MM.1S (cell line): ENCODE measurements around the gene ARMC2.

Experiments
- DNase-seq: peaks from one replicate; pipeline ENCODE4 v3.0.0-alpha.2; 2015
- H2AFZ ChIP-seq: fragments of 300-600 bp; sonication (generic); 2 replicates; pipeline ENCODE4 v1.6.0; 2016; ENCODE audit warnings: antibody characterized with exemption, low read length
- H3F3A ChIP-seq: fragments of 300-600 bp; sonication (generic); 2 replicates; pipeline ENCODE4 v1.6.1; 2016; ENCODE audit warnings: mild to moderate bottlenecking, antibody characterized with exemption, low read length, moderate library complexity, mixed read lengths; ENCODE audit not compliant: insufficient read depth
- H3K27ac ChIP-seq: fragments of 300-600 bp; sonication (generic); 2 replicates; pipeline ENCODE4 v1.5.1; 2016; ENCODE audit warnings: mild to moderate bottlenecking, low read length
- H3K27me3 ChIP-seq: fragments of 300-600 bp; sonication (generic); replicated peaks from 2 replicates; pipeline ENCODE4 v1.6.0; 2016; ENCODE audit warnings: low read length; ENCODE audit not compliant: insufficient read depth
- H3K36me3 ChIP-seq: fragments of 300-600 bp; sonication (generic); replicated peaks from 2 replicates; pipeline ENCODE4 v1.6.1; 2016; ENCODE audit warnings: mild to moderate bottlenecking, low read length, mixed read lengths; ENCODE audit not compliant: insufficient read depth
- H3K4me1 ChIP-seq: fragments of 300-600 bp; sonication (generic); 2 replicates; pipeline ENCODE4 v1.6.1; 2016; ENCODE audit warnings: low read length, mixed read lengths
- H3K4me2 ChIP-seq: fragments of 300-600 bp; sonication (generic); 2 replicates; pipeline ENCODE4 v1.6.0; 2016; ENCODE audit warnings: low read depth, low read length
- H3K4me3 ChIP-seq: fragments of 300-600 bp; sonication (generic); 2 replicates; pipeline ENCODE4 v1.5.1; 2016; ENCODE audit warnings: low read length, mixed read lengths
- H3K79me2 ChIP-seq: fragments of 300-600 bp; sonication (generic); 2 replicates; pipeline ENCODE4 v1.6.1; 2016; ENCODE audit warnings: mixed run types, low read length, mixed read lengths
- H3K9ac ChIP-seq: fragments of 300-600 bp; sonication (generic); 2 replicates; pipeline ENCODE4 v1.6.1; 2016; ENCODE audit warnings: low read length, mixed read lengths
- H3K9me2 ChIP-seq: fragments of 300-600 bp; sonication (generic); replicated peaks from 2 replicates; pipeline ENCODE4 v1.6.1; 2016; ENCODE audit warnings: mild to moderate bottlenecking, low read length, mixed read lengths; ENCODE audit not compliant: insufficient read depth
- H3K9me3 ChIP-seq: fragments of 300-600 bp; sonication (generic); replicated peaks from 2 replicates; pipeline ENCODE4 v1.6.1; 2016; ENCODE audit warnings: mild to moderate bottlenecking, low read length, mixed read lengths; ENCODE audit not compliant: insufficient read depth
- H4K20me1 ChIP-seq: fragments of 300-600 bp; sonication (generic); 2 replicates; pipeline ENCODE4 v1.6.1; 2016; ENCODE audit warnings: mild to moderate bottlenecking, low read length, moderate library complexity, mixed read lengths; ENCODE audit not compliant: insufficient read depth
- EZH2 ChIP-seq: fragments of 300-600 bp; sonication (generic); optimal IDR thresholded peaks from 2 replicates; pipeline ENCODE3; 2017; ENCODE audit warnings: low read depth, mild to moderate bottlenecking, antibody characterized with exemption, low read length, mixed read lengths
- EZH2phosphoT487 ChIP-seq: fragments of 300-600 bp; sonication (generic); IDR thresholded peaks from 2 replicates; pipeline ENCODE4 v1.6.1; 2018; ENCODE audit warnings: antibody characterized with exemption, low read length
- TF ChIP-seq, protein P1 (sequence below): fragments of 300-600 bp; sonication (generic); IDR thresholded peaks from 2 replicates; pipeline ENCODE4 v1.5.1; 2016; ENCODE audit warnings: antibody characterized with exemption, low read length, mixed read lengths

ARMC2 gene

DNA sequence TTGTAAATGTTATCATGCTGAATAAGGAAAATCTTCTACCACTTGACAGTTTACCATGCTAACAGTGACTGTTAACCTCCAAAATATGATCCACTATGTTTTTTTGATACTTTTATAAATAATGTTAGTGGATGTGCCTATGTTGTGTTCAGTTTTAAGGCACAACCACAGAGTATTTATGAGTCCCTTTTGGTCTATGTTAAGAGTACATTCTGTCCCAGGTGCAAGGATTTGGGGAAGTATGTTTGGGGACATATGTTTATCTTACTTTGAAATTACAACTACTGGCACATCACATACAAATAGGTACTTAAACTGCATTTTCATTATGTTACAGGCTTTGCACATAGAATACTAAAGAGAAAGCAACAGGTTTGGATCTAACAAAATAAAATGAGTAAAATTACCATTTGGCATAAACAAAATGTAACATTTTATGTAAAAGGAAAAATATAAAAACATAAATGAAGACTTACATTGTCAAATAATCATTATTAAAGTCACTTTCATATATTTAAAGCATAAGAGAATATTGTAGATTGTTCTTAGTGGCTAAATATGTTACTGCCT is 175.2 kb downstream of the ARMC2 start:
- TF ChIP-seq EZH2 (no peak), EZH2phosphoT487 (no peak)
- TF ChIP-seq, protein P1, sequence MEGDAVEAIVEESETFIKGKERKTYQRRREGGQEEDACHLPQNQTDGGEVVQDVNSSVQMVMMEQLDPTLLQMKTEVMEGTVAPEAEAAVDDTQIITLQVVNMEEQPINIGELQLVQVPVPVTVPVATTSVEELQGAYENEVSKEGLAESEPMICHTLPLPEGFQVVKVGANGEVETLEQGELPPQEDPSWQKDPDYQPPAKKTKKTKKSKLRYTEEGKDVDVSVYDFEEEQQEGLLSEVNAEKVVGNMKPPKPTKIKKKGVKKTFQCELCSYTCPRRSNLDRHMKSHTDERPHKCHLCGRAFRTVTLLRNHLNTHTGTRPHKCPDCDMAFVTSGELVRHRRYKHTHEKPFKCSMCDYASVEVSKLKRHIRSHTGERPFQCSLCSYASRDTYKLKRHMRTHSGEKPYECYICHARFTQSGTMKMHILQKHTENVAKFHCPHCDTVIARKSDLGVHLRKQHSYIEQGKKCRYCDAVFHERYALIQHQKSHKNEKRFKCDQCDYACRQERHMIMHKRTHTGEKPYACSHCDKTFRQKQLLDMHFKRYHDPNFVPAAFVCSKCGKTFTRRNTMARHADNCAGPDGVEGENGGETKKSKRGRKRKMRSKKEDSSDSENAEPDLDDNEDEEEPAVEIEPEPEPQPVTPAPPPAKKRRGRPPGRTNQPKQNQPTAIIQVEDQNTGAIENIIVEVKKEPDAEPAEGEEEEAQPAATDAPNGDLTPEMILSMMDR = no peak
- no peak for DNase-seq
- no peaks in the 10 kb centered on the region for H3K36me3 ChIP-seq
- no peak overlapping the region for H3K27ac ChIP-seq
- H4K20me1 ChIP-seq = no peaks in the 10 kb centered on the region
- no peaks in the 10 kb centered on the region for H3K27me3 ChIP-seq
- no peak overlapping the region for H3K4me3 ChIP-seq
- peaks cover 73% of the 10 kb centered on the region for H3K79me2 ChIP-seq
- H3K4me1 ChIP-seq = 0 out of 2 replicates have a peak, but pooled peaks cover 7% of the 10 kb centered on the region
- no peaks in the 10 kb centered on the region for H3F3A ChIP-seq
- H3K4me2 ChIP-seq = no peak overlapping the region
- no peak overlapping the region for H3K9ac ChIP-seq
- no peak overlapping the region for H2AFZ ChIP-seq
- H3K9me3 ChIP-seq = no peaks in the 10 kb centered on the region
- H3K9me2 ChIP-seq = no peaks in the 10 kb centered on the region
